Measurements from ENCODE around the gene PRPSAP2. TPM values are rescaled to one million over a fixed set of nuclear protein-coding genes. Genes with fewer than 3 reads are reported as not detected.

Gene PRPSAP2
- total RNA-seq, 1 experiment from 2014 or later = 37.8 TPM

DNA sequence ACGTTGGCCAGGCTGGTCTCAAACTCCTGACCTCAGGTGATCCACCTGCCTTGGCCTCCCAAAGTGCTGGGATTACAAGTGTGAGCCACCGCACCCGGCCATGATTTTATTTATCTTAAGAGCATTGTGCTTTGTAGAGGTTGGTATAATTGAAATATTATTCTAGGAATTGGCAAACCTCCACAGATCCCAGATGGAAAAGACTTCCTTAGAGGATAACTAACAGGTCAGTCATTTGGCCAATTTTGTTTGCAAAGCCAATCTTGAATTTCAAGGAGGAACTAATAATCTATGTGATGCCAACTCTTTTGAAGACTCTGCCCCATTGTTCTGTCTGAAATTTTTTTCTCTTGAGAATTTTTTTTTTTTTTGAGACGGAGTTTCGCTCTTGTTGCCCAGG, 47.3 kb downstream of the PRPSAP2 start:
- H3K36me3 ChIP-seq (ENCODE audit: control insufficient read depth in 1 of 2, insufficient read depth in 2 of 2, low read length in 2 of 2) = peaks cover 0 to 4% of the 10 kb centered on the region in 2 experiments; a peak in 1 of 4 replicates
- TF ChIP-seq ZFX (IDR thresholded peaks at IDR 0.05) (no peak), ZNF274 (IDR thresholded peaks at IDR 0.05; ENCODE audit: low read depth, low read length) (no peak), MAX (IDR thresholded peaks at IDR 0.05) (no peak), POLR2AphosphoS5 (IDR thresholded peaks at IDR 0.05; ENCODE audit: low read depth, low read length) (no peak), TCF7L2 (IDR thresholded peaks at IDR 0.05; ENCODE audit: borderline replicate concordance, extremely low read depth, insufficient read depth, insufficient read length) (no peak), EZH2phosphoT487 (IDR thresholded peaks at IDR 0.05; ENCODE audit: borderline replicate concordance) (no peak), CEBPB (IDR thresholded peaks at IDR 0.05; ENCODE audit: low read depth) (no peak), SIN3A (IDR thresholded peaks at IDR 0.05; ENCODE audit: low read depth) (no peak)
- TF ChIP-seq, protein P1, sequence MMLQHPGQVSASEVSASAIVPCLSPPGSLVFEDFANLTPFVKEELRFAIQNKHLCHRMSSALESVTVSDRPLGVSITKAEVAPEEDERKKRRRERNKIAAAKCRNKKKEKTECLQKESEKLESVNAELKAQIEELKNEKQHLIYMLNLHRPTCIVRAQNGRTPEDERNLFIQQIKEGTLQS (IDR thresholded peaks at IDR 0.05) = no peak

GRCh38 chr17:18910326-18910725, 52.4 kb downstream of the PRPSAP2 start:
- no TSS peak for BruUV-seq (replicated peaks)
- Histone ChIP-seq H2AFZ (ENCODE audit: low read depth, low read length, poor library complexity, severe bottlenecking) (no peak overlapping the region), H4K20me1 (ENCODE audit: insufficient read depth) (no peaks in the 10 kb centered on the region), H3K9ac (ENCODE audit: low read length) (no peak overlapping the region), H3K36me3 (ENCODE audit: control insufficient read depth in 1 of 2, insufficient read depth in 2 of 2, low read length in 2 of 2) (peaks cover 4 to 9% of the 10 kb centered on the region in 2 experiments; a peak in 1 of 4 replicates), H3K27me3 (ENCODE audit: insufficient read depth, low read length) (no peaks in the 10 kb centered on the region), H3K9me3 (ENCODE audit: control insufficient read depth in 1 of 2, insufficient read depth in 1 of 2, low read depth in 1 of 2, low read length in 2 of 2) (no peaks in the 10 kb centered on the region), H3K27ac (ENCODE audit: low read depth, low read length) (no peak overlapping the region), H3K9me2 (ENCODE audit: insufficient read depth) (no peaks in the 10 kb centered on the region), H3K4me3 (replicated peaks in 1 of 2; ENCODE audit: low read depth in 1 of 2, low read length in 2 of 2) (no peak overlapping the region), H3K4me2 (ENCODE audit: low read length) (no peak overlapping the region), H3K79me2 (ENCODE audit: insufficient read depth, low read length) (no peaks in the 10 kb centered on the region), H3K4me1 (ENCODE audit: control insufficient read depth in 1 of 2, insufficient read depth in 2 of 2, low read length in 2 of 2) (no peaks in the 10 kb centered on the region)
- TF ChIP-seq, protein P2, sequence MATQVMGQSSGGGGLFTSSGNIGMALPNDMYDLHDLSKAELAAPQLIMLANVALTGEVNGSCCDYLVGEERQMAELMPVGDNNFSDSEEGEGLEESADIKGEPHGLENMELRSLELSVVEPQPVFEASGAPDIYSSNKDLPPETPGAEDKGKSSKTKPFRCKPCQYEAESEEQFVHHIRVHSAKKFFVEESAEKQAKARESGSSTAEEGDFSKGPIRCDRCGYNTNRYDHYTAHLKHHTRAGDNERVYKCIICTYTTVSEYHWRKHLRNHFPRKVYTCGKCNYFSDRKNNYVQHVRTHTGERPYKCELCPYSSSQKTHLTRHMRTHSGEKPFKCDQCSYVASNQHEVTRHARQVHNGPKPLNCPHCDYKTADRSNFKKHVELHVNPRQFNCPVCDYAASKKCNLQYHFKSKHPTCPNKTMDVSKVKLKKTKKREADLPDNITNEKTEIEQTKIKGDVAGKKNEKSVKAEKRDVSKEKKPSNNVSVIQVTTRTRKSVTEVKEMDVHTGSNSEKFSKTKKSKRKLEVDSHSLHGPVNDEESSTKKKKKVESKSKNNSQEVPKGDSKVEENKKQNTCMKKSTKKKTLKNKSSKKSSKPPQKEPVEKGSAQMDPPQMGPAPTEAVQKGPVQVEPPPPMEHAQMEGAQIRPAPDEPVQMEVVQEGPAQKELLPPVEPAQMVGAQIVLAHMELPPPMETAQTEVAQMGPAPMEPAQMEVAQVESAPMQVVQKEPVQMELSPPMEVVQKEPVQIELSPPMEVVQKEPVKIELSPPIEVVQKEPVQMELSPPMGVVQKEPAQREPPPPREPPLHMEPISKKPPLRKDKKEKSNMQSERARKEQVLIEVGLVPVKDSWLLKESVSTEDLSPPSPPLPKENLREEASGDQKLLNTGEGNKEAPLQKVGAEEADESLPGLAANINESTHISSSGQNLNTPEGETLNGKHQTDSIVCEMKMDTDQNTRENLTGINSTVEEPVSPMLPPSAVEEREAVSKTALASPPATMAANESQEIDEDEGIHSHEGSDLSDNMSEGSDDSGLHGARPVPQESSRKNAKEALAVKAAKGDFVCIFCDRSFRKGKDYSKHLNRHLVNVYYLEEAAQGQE (IDR thresholded peaks at IDR 0.05; ENCODE audit: low read depth) = no peak
- TF ChIP-seq EZH2 (IDR thresholded peaks at IDR 0.05) (no peak), JUND (IDR thresholded peaks at IDR 0.05) (no peak), FOSL1 (IDR thresholded peaks at IDR 0.05; ENCODE audit: low read depth) (no peak)
- RAD21 ChIA-PET (ENCODE audit: low non-redundant PET in 1 of 2, low total read pairs in 2 of 2, uncharacterized antibody in 2 of 2, unreplicated experiment in 2 of 2) = no interaction called here
- no peak for ATAC-seq
- intact Hi-C loops (cut with micrococcal nuclease) = no loop called here
- POLR2A ChIA-PET = no interaction called here
- no peak for DNase-seq (ENCODE audit: low read depth, low spot score)
- CTCF ChIA-PET = no interaction called here

More for the DNA sequence above, 47.3 kb downstream of the PRPSAP2 start:
- no peak for DNase-seq (ENCODE audit: low read depth, low spot score)
- Histone ChIP-seq H3K27me3 (ENCODE audit: insufficient read depth, low read length) (no peaks in the 10 kb centered on the region), H3K9me3 (ENCODE audit: control insufficient read depth in 1 of 2, insufficient read depth in 1 of 2, low read depth in 1 of 2, low read length in 2 of 2) (no peaks in the 10 kb centered on the region), H3K79me2 (ENCODE audit: insufficient read depth, low read length) (peaks cover 7% of the 10 kb centered on the region; the same call in 1 of the 2 replicates), H2AFZ (ENCODE audit: low read depth, low read length, poor library complexity, severe bottlenecking) (no peak overlapping the region), H3K4me2 (ENCODE audit: low read length) (no peak overlapping the region), H3K4me3 (replicated peaks in 1 of 2; ENCODE audit: low read depth in 1 of 2, low read length in 2 of 2) (no peak overlapping the region), H3K4me1 (ENCODE audit: control insufficient read depth in 1 of 2, insufficient read depth in 2 of 2, low read length in 2 of 2) (no peaks in the 10 kb centered on the region), H3K9ac (ENCODE audit: low read length) (no peak overlapping the region), H3K9me2 (ENCODE audit: insufficient read depth) (no peaks in the 10 kb centered on the region), H3K27ac (ENCODE audit: low read depth, low read length) (no peak overlapping the region), H4K20me1 (ENCODE audit: insufficient read depth) (no peaks in the 10 kb centered on the region)
- no TSS peak for BruUV-seq (replicated peaks)
- no peak for ATAC-seq
- CTCF ChIA-PET = no interaction called here
- RAD21 ChIA-PET (ENCODE audit: low non-redundant PET in 1 of 2, low total read pairs in 2 of 2, uncharacterized antibody in 2 of 2, unreplicated experiment in 2 of 2) = no interaction called here
- intact Hi-C loops (cut with micrococcal nuclease) = no loop called here
- POLR2A ChIA-PET = no interaction called here

All from HCT116 (cell line).